SK-N-SH (cell line): ENCODE results near the gene EPB41L4A.

ENCODE experiments used
- CTCF ChIP-seq: fragments of 200-600 bp; sonication (generic); IDR thresholded peaks from 2 replicates; pipeline ENCODE4 v1.6.1; 2017; ENCODE audit warnings: antibody characterized with exemption, mild to moderate bottlenecking, moderate library complexity
- EP300 ChIP-seq, 2 experiments: IDR thresholded peaks; 2 replicates each; pipeline versions ENCODE4 v1.4.0 to v1.6.1; 2012; ENCODE audit warnings: borderline replicate concordance in 1 of 2, low read depth in 1 of 2, low read length in 1 of 2
- GATA2 ChIP-seq: sonication (generic); formaldehyde crosslinking; IDR thresholded peaks from 2 replicates; pipeline ENCODE4 v1.5.0; 2020; ENCODE audit warnings: mild to moderate bottlenecking, missing genetic modification reagents
- MEF2A ChIP-seq: IDR thresholded peaks from 2 replicates; pipeline ENCODE4 v1.4.0; 2012; ENCODE audit warnings: low read depth, borderline replicate concordance
- PBX3 ChIP-seq: IDR thresholded peaks from 2 replicates; pipeline ENCODE4; 2012
- POLR2AphosphoS5 ChIP-seq: IDR thresholded peaks from 2 replicates; pipeline ENCODE4 v1.6.1; 2012; ENCODE audit warnings: low read depth, low read length
- RFX5 ChIP-seq: IDR thresholded peaks from 2 replicates; pipeline ENCODE4 v1.6.1; 2012; ENCODE audit warnings: mild to moderate bottlenecking, improper control_type of control experiment, low read length

GRCh38 chr5:112121258-112121657 is 297.8 kb downstream of the EPB41L4A start:
- TF ChIP-seq CTCF (no peak), GATA2 (CRISPR knock-in tag) (no peak), MEF2A (no peak), PBX3 (no peak), RFX5 (no peak), POLR2AphosphoS5 (no peak), EP300 (IDR thresholded peaks at IDR 0.05; ENCODE audit: borderline replicate concordance in 1 of 2, low read depth in 1 of 2, low read length in 1 of 2) (no peak)
